HCT116 (cell line): Measurements from ENCODE around the gene NECAB2. TPM values are rescaled to one million over a fixed set of nuclear protein-coding genes. Genes with fewer than 3 reads are reported as not detected.

Source experiments
- ATAC-seq: fragments of 200-7000 bp; cut with Tn5 transposase; 2 replicates; pipeline ENCODE4 v1.9.1; 2020; ENCODE audit warnings: mild to moderate bottlenecking, moderate library complexity
- BruUV-seq: library from RNA; stranded (reverse); fragments of 400-500 nt; replicated peaks from 2 replicates; lab custom pipeline; 2021; lab: Mats Ljungman, UMichigan
- CTCF ChIA-PET: fragments of 300-600 bp; sonication (Branson Sonifier 250); formaldehyde crosslinking; loops from one replicate; lab custom pipeline; 2021; ENCODE audit warnings: antibody characterized with exemption; lab: Charles Lee
- POLR2A ChIA-PET: fragments of 300-600, 350-600 bp; sonication (Branson Sonifier 250); formaldehyde crosslinking; loops from one replicate; lab custom pipeline; 2021; ENCODE audit warnings: antibody characterized with exemption; lab: Charles Lee
- RAD21 ChIA-PET, 2 experiments: fragments of 300-600 bp; sonication (Branson Sonifier 250); formaldehyde crosslinking; loops; one replicate each; lab custom pipeline; 2023; ENCODE audit warnings: low total read pairs in 2 of 2; ENCODE audit not compliant: uncharacterized antibody in 2 of 2, unreplicated experiment in 2 of 2, low non-redundant PET in 1 of 2; lab: Charles Lee
- DNase-seq: peaks from one replicate; pipeline ENCODE4 v3.0.0-alpha.2; 2010; ENCODE audit warnings: low read depth, low spot score
- H2AFZ ChIP-seq: fragments of 200-600 bp; shearing (Covaris generic), sonication (generic); 2 replicates; pipeline ENCODE4 v1.6.1; 2017; ENCODE audit warnings: low read depth, mixed run types, mixed read lengths, antibody characterized with exemption, low read length; ENCODE audit not compliant: poor library complexity, severe bottlenecking
- H3K27ac ChIP-seq: 2 replicates; pipeline ENCODE4 v1.5.1; 2012; ENCODE audit warnings: low read depth, low read length
- H3K27me3 ChIP-seq: fragments of 200-600 bp; sonication (generic); 2 replicates; pipeline ENCODE4 v1.6.1; 2016; ENCODE audit warnings: mixed run types, low read length, mixed read lengths; ENCODE audit not compliant: insufficient read depth
- H3K36me3 ChIP-seq, 2 experiments: fragments of 200-500 bp in 1 of 2; fragments of 200-600 bp in 1 of 2; sonication (Bioruptor generic) in 1 of 2; sonication (generic) in 1 of 2; 2 replicates each; pipeline versions ENCODE4 v1.5.1 to v1.6.1; 2014 to 2016; ENCODE audit warnings: low read length in 2 of 2, inconsistent platforms in 1 of 2, mixed read lengths in 1 of 2, mixed run types in 1 of 2; ENCODE audit not compliant: insufficient read depth in 2 of 2, control insufficient read depth in 1 of 2
- H3K4me1 ChIP-seq, 2 experiments: fragments of 200-600 bp in 1 of 2; sonication (generic) in 1 of 2; 2 replicates each; pipeline versions ENCODE4 v1.5.1 to v1.6.1; 2012 to 2017; ENCODE audit warnings: low read length in 2 of 2, inconsistent platforms in 1 of 2, mild to moderate bottlenecking in 1 of 2, mixed read lengths in 1 of 2, mixed run types in 1 of 2, moderate library complexity in 1 of 2; ENCODE audit not compliant: insufficient read depth in 2 of 2, control insufficient read depth in 1 of 2
- H3K4me2 ChIP-seq: fragments of 200-600 bp; sonication (generic); 2 replicates; pipeline ENCODE4 v1.6.1; 2017; ENCODE audit warnings: mixed run types, low read length, mixed read lengths
- H3K4me3 ChIP-seq, 2 experiments: fragments of 200-600 bp in 1 of 2; sonication (generic) in 1 of 2; replicated peaks in 1 of 2; 2 replicates each; pipeline ENCODE4 v1.5.1; 2011 to 2016; ENCODE audit warnings: low read length in 2 of 2, control low read depth in 1 of 2, low read depth in 1 of 2, mild to moderate bottlenecking in 1 of 2, mixed read lengths in 1 of 2, mixed run types in 1 of 2
- H3K79me2 ChIP-seq: fragments of 200-600 bp; sonication (generic); 2 replicates; pipeline ENCODE4 v1.6.1; 2017; ENCODE audit warnings: mild to moderate bottlenecking, mixed run types, low read length, moderate library complexity, mixed read lengths; ENCODE audit not compliant: insufficient read depth
- H3K9ac ChIP-seq: fragments of 200-600 bp; sonication (generic); 2 replicates; pipeline ENCODE4 v1.6.1; 2016; ENCODE audit warnings: low read length, mixed read lengths
- H3K9me2 ChIP-seq: fragments of 200-600 bp; sonication (generic), shearing (Covaris generic); 2 replicates; pipeline ENCODE4 v1.6.1; 2017; ENCODE audit warnings: mixed run types, mild to moderate bottlenecking, moderate library complexity; ENCODE audit not compliant: insufficient read depth
- H3K9me3 ChIP-seq, 2 experiments: fragments of 200-500 bp in 1 of 2; fragments of 200-600 bp in 1 of 2; sonication (Bioruptor generic) in 1 of 2; sonication (generic) in 1 of 2; 2 replicates each; pipeline ENCODE4 v1.6.1; 2014 to 2017; ENCODE audit warnings: low read length in 2 of 2, mixed read lengths in 2 of 2, inconsistent platforms in 1 of 2, low read depth in 1 of 2, mild to moderate bottlenecking in 1 of 2, mixed run types in 1 of 2, moderate library complexity in 1 of 2; ENCODE audit not compliant: control insufficient read depth in 1 of 2, insufficient read depth in 1 of 2
- H4K20me1 ChIP-seq: fragments of 200-600 bp; sonication (generic), shearing (Covaris generic); 2 replicates; pipeline ENCODE4 v1.6.1; 2017; ENCODE audit warnings: mixed run types, mild to moderate bottlenecking, moderate library complexity; ENCODE audit not compliant: insufficient read depth
- ATF3 ChIP-seq: IDR thresholded peaks from 2 replicates; pipeline ENCODE4 v1.6.1; 2012
- CEBPB ChIP-seq: IDR thresholded peaks from 2 replicates; pipeline ENCODE4 v1.6.1; 2012; ENCODE audit warnings: low read depth
- CTCF ChIP-seq, 3 experiments: fragments of 200-600 bp in 1 of 3; sonication (generic) in 1 of 3; IDR thresholded peaks in 2 of 3; conservative IDR thresholded peaks in 1 of 3; 2 replicates each; pipeline ENCODE4 v1.5.1; 2012 to 2017; ENCODE audit warnings: low read depth in 2 of 3, low read length in 2 of 3, antibody characterized with exemption in 1 of 3, borderline replicate concordance in 1 of 3, control low read depth in 1 of 3, mild to moderate bottlenecking in 1 of 3, mixed read lengths in 1 of 3, mixed run types in 1 of 3, moderate library complexity in 1 of 3; ENCODE audit not compliant: insufficient read depth in 1 of 3
- EZH2 ChIP-seq: fragments of 200-600 bp; sonication (generic); IDR thresholded peaks from 2 replicates; pipeline ENCODE4 v1.6.1; 2017; ENCODE audit warnings: antibody characterized with exemption, mixed run types
- FOSL1 ChIP-seq: IDR thresholded peaks from 2 replicates; pipeline ENCODE4 v1.6.1; 2012; ENCODE audit warnings: low read depth
- JUND ChIP-seq: IDR thresholded peaks from 2 replicates; pipeline ENCODE4 v1.6.1; 2012
- POLR2A ChIP-seq: IDR thresholded peaks from 2 replicates; pipeline ENCODE4 v1.7.0; 2011; ENCODE audit warnings: borderline replicate concordance; ENCODE audit not compliant: insufficient read depth, insufficient read length; ENCODE audit errors: extremely low read depth
- RAD21 ChIP-seq: IDR thresholded peaks from 2 replicates; pipeline ENCODE4 v1.6.1; 2012; ENCODE audit warnings: low read depth, mild to moderate bottlenecking
- SIN3A ChIP-seq: IDR thresholded peaks from 2 replicates; pipeline ENCODE4 v1.6.1; 2012; ENCODE audit warnings: low read depth
- ZBTB33 ChIP-seq: IDR thresholded peaks from 2 replicates; pipeline ENCODE4 v1.6.1; 2011; ENCODE audit warnings: mild to moderate bottlenecking, low read length, moderate library complexity; ENCODE audit not compliant: insufficient replicate concordance; ENCODE audit errors: extremely low read depth
- ZFX ChIP-seq: fragments of 450-650 bp; IDR thresholded peaks from 2 replicates; pipeline ENCODE4 v1.6.1; 2017
- intact Hi-C: fragments of 100-400 bp; cut with micrococcal nuclease; formaldehyde crosslinking; loops from 2 replicates; pipeline ENCODE4 v1.10.0; 2022
- total RNA-seq: library from RNA; stranded (reverse); gene quantifications from one replicate; pipeline ENCODE4 v1.2.1, GENCODE V29; 2021; ENCODE audit not compliant: unreplicated experiment
- TF ChIP-seq, protein P1 (sequence below): IDR thresholded peaks from 2 replicates; pipeline ENCODE4 v1.6.1; 2012; ENCODE audit warnings: low read depth

The NECAB2 gene
- total RNA-seq, 1 experiment from 2014 or later = 0.61 TPM

- no peak for TF ChIP-seq ZBTB33
- TF ChIP-seq, protein P1, sequence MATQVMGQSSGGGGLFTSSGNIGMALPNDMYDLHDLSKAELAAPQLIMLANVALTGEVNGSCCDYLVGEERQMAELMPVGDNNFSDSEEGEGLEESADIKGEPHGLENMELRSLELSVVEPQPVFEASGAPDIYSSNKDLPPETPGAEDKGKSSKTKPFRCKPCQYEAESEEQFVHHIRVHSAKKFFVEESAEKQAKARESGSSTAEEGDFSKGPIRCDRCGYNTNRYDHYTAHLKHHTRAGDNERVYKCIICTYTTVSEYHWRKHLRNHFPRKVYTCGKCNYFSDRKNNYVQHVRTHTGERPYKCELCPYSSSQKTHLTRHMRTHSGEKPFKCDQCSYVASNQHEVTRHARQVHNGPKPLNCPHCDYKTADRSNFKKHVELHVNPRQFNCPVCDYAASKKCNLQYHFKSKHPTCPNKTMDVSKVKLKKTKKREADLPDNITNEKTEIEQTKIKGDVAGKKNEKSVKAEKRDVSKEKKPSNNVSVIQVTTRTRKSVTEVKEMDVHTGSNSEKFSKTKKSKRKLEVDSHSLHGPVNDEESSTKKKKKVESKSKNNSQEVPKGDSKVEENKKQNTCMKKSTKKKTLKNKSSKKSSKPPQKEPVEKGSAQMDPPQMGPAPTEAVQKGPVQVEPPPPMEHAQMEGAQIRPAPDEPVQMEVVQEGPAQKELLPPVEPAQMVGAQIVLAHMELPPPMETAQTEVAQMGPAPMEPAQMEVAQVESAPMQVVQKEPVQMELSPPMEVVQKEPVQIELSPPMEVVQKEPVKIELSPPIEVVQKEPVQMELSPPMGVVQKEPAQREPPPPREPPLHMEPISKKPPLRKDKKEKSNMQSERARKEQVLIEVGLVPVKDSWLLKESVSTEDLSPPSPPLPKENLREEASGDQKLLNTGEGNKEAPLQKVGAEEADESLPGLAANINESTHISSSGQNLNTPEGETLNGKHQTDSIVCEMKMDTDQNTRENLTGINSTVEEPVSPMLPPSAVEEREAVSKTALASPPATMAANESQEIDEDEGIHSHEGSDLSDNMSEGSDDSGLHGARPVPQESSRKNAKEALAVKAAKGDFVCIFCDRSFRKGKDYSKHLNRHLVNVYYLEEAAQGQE = no peak
- no peak for TF ChIP-seq SIN3A
- no peak for TF ChIP-seq POLR2A
- no peak for TF ChIP-seq RAD21
- no peak for TF ChIP-seq CEBPB
- no peak for TF ChIP-seq JUND
- no peak for TF ChIP-seq ATF3
- no peak for TF ChIP-seq EZH2
- TF ChIP-seq FOSL1 = no peak
- no peak for TF ChIP-seq ZFX
- no peak for TF ChIP-seq CTCF (IDR thresholded peaks at IDR 0.05 in 2 of 3, conservative IDR thresholded peaks at IDR 0.05 in 1 of 3; ENCODE audit: borderline replicate concordance in 1 of 3, insufficient read depth in 1 of 3, low read depth in 2 of 3, low read length in 2 of 3)
- TF ChIP-seq, all 23 proteins: peak for 0
- Histone ChIP-seq H3K4me3 (no peak overlapping the region), H3K36me3 (no peaks in the 10 kb centered on the region), H3K9me3 (no peaks in the 10 kb centered on the region), H3K79me2 (no peaks in the 10 kb centered on the region), H3K27me3 (no peaks in the 10 kb centered on the region), H3K27ac (no peak overlapping the region), H3K4me1 (peaks cover 8 to 9% of the 10 kb centered on the region in 2 experiments), H3K9me2 (no peaks in the 10 kb centered on the region), H2AFZ (no peak overlapping the region), H3K9ac (no peak overlapping the region), H4K20me1 (no peaks in the 10 kb centered on the region), H3K4me2 (no peak overlapping the region)
- ChIA-PET RAD21 (no interaction called here), POLR2A (interaction anchor here (1.2 kb wide), 1 partner anchor 19 kb away, joined by 3 read pairs; no protein-coding TSS in a partner anchor), CTCF (interaction anchor here (0.9 kb wide), 1 partner anchor 9 kb away, joined by 3 read pairs; no protein-coding TSS in a partner anchor)
- no TSS peak for BruUV-seq
- intact Hi-C loops = no loop called here
- DNase-seq (no peak), ATAC-seq (no peak)
These were observed 20.3 kb upstream of the NECAB2 start for GRCh38 chr16:83947642-83948234.
